Small intestine (tissue), 7 donors: ENCODE data around the gene NRG3. TPM values are rescaled to one million over a fixed set of nuclear protein-coding genes. Genes with fewer than 3 reads are reported as not detected.

Source experiments
- DNase-seq, 2 donors: peaks; one replicate each; pipeline versions ENCODE4 v3.0.0 to v3.0.0-alpha.2; 2013
- FAIRE-seq: peaks from 2 replicates; lab custom pipeline; 2012; peaks lifted over from hg19 to GRCh38; lab: Jason Lieb, UNC
- H3K27ac ChIP-seq, 3 donors: one replicate each; pipeline ENCODE4 v1.5.1; 2013; ENCODE audit warnings: low read length in 2 of 3, mild to moderate bottlenecking in 2 of 3, control low read depth in 1 of 3, inconsistent platforms in 1 of 3, low read depth in 1 of 3, moderate library complexity in 1 of 3
- H3K27me3 ChIP-seq, 3 donors: one replicate each; pipeline ENCODE4 v1.6.1; 2013; ENCODE audit warnings: low read length in 3 of 3, inconsistent platforms in 1 of 3; ENCODE audit not compliant: control insufficient read depth in 3 of 3, insufficient read depth in 3 of 3
- H3K36me3 ChIP-seq, 3 donors: one replicate each; pipeline ENCODE4 v1.6.1; 2013; ENCODE audit warnings: low read length in 3 of 3, inconsistent platforms in 1 of 3, low read depth in 1 of 3, mild to moderate bottlenecking in 1 of 3, moderate library complexity in 1 of 3; ENCODE audit not compliant: control insufficient read depth in 3 of 3, insufficient read depth in 2 of 3
- H3K4me1 ChIP-seq, 3 donors: one replicate each; pipeline ENCODE4 v1.6.1; 2013; ENCODE audit warnings: low read length in 2 of 3, inconsistent platforms in 1 of 3, low read depth in 1 of 3, mild to moderate bottlenecking in 1 of 3, moderate library complexity in 1 of 3; ENCODE audit not compliant: control insufficient read depth in 3 of 3, insufficient read depth in 2 of 3
- H3K4me3 ChIP-seq, 3 donors: one replicate each; pipeline ENCODE4 v1.5.1; 2013; ENCODE audit warnings: low read length in 3 of 3, control low read depth in 1 of 3, inconsistent platforms in 1 of 3, low read depth in 1 of 3, mild to moderate bottlenecking in 1 of 3, moderate library complexity in 1 of 3
- H3K9me3 ChIP-seq, 2 donors: one replicate each; pipeline ENCODE4 v1.6.1; 2013; ENCODE audit warnings: low read depth in 1 of 2, low read length in 1 of 2; ENCODE audit not compliant: control insufficient read depth in 2 of 2, insufficient read depth in 1 of 2
- WGBS, 3 donors: extraction: QIAGEN DNeasy Blood & Tissue Kit; methylation state at CpG; one replicate each; pipeline ENCODE4 v1.1.7; 2013; 5-methylcytosine and 5-hydroxymethylcytosine counted together
- polyA plus RNA-seq, 4 donors: library from polyadenylated mRNA; stranded (reverse) in 3 of 4; unstranded in 1 of 4; fragments of 200-250 nt in 3 of 4; fragments of 120-200 nt in 1 of 4; gene quantifications; one replicate each; pipeline versions ENCODE4 v1.2.1 to v1.2.3, GENCODE V29; 2013
- donor health status: healthy with polysubstance abuse.
- donor health status: control.
- donor health status: control.
- donor health status: Bipolar disorder and iron deficiency.
- donor health status: healthy.

Gene NRG3
- polyA plus RNA-seq, 4 donors, result 0.25 to 0.72 TPM; not detected in 2

- Histone ChIP-seq H3K27ac (no peak overlapping the region), H3K4me3 (no peak overlapping the region), H3K9me3 (no peaks in the 10 kb centered on the region), H3K27me3 (no peaks in the 10 kb centered on the region), H3K36me3 (no peaks in the 10 kb centered on the region), H3K4me1 (no peaks in the 10 kb centered on the region)
- DNase-seq (no peak), FAIRE-seq (no peak)
- WGBS, 3 donors, result 67 to 79% (median 75%) methylated on average over 5 of the region's 5 CpGs
Measured at GRCh38 chr10:81917666-81918065, 42.7 kb downstream of the NRG3 start.

- no peaks in the 10 kb centered on the region for H3K36me3 ChIP-seq
- no peaks in the 10 kb centered on the region for H3K4me1 ChIP-seq
- H3K9me3 ChIP-seq, result no peaks in the 10 kb centered on the region
- FAIRE-seq (no peak), DNase-seq (no peak)
- H3K27me3 ChIP-seq, result no peaks in the 10 kb centered on the region
- H3K4me3 ChIP-seq, result no peak overlapping the region
- no peak overlapping the region for H3K27ac ChIP-seq
- WGBS, 3 donors, result 6 to 62% (median 25%) methylated on average over 1 of the region's 1 CpG
Measured at GRCh38 chr10:81918766-81919165, 43.8 kb downstream of the NRG3 start.

- no peak for FAIRE-seq
- 57 to 68% (median 65%) methylated on average over 3 of the region's 3 CpGs for WGBS, 3 donors
- Histone ChIP-seq H3K27me3 (no peaks in the 10 kb centered on the region), H3K27ac (no peak overlapping the region), H3K4me3 (no peak overlapping the region), H3K36me3 (no peaks in the 10 kb centered on the region), H3K9me3 (no peaks in the 10 kb centered on the region), H3K4me1 (no peaks in the 10 kb centered on the region)
- peak in 1 of 2 donors; percentile 0 for DNase-seq
Measured at GRCh38 chr10:81920213-81920829, 45.3 kb downstream of the NRG3 start.

DNA sequence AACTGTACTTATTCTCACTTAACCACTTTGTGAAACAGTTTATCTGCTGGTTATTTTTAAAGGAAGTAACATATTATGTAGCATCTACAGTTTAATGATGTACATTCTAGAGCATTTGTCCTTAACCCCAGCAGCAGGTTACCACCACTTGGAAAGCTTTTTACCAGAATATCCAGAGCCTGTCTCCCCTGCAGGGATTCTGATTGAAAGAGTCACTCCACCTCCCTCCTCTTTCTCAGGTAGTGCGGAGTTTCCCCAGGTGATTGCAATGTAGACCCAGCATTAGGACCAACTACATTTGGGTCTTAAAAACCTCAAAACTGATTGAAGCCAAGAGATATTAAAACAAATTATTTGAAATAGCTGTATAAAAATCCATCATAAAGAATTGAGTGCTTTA is 53.1 kb downstream of the NRG3 start:
- no peak for FAIRE-seq
- no peaks in the 10 kb centered on the region for H3K36me3 ChIP-seq
- 93 to 100% (median 96%) methylated on average over 1 of the region's 1 CpG for WGBS, 3 donors

GRCh38 chr10:81943583-81943982 is 68.6 kb downstream of the NRG3 start:
- Histone ChIP-seq H3K4me1 (no peaks in the 10 kb centered on the region), H3K27me3 (no peaks in the 10 kb centered on the region), H3K36me3 (no peaks in the 10 kb centered on the region), H3K9me3 (no peaks in the 10 kb centered on the region), H3K4me3 (no peak overlapping the region), H3K27ac (no peak overlapping the region)
- FAIRE-seq (no peak), DNase-seq (no peak)
- 64 to 76% (median 69%) methylated on average over 2 of the region's 2 CpGs for WGBS, 3 donors

More for the DNA sequence above, 53.1 kb downstream of the NRG3 start:
- Histone ChIP-seq H3K4me3 (no peak overlapping the region), H3K9me3 (no peaks in the 10 kb centered on the region), H3K4me1 (no peaks in the 10 kb centered on the region), H3K27me3 (no peaks in the 10 kb centered on the region), H3K27ac (no peak overlapping the region)
- no peak for DNase-seq

GRCh38 chr10:81944609-81945008 is 69.6 kb downstream of the NRG3 start:
- H3K4me3 ChIP-seq, result no peak overlapping the region
- 66 to 83% (median 76%) methylated on average over 2 of the region's 2 CpGs for WGBS, 3 donors
- DNase-seq (no peak), FAIRE-seq (no peak)
- H3K4me1 ChIP-seq, result no peaks in the 10 kb centered on the region
- H3K36me3 ChIP-seq, result no peaks in the 10 kb centered on the region
- H3K27me3 ChIP-seq, result no peaks in the 10 kb centered on the region
- H3K9me3 ChIP-seq, result no peaks in the 10 kb centered on the region
- H3K27ac ChIP-seq, result no peak overlapping the region

DNA sequence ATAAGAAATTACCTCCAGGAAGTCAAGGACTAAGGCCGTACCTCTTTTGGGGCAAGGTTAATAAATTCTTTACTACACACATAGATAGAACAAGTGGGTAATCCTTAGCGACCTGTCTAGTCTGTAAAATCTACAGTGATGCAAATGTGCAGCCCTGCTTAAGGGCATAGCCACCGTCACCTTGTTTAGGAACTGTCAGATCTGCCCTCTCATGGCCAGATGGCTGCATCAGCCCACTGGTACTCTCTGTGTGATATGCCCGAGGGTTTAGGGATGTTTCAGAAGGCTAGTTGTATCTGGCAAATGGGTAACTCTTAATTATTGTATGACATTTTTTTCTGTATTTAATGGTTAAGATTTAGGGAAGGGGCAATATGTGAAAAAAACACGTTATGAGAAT is 74.3 kb downstream of the NRG3 start:
- no peak overlapping the region for H3K27ac ChIP-seq
- H3K4me3 ChIP-seq, result no peak overlapping the region
- H3K36me3 ChIP-seq, result no peaks in the 10 kb centered on the region
- H3K27me3 ChIP-seq, result no peaks in the 10 kb centered on the region
- DNase-seq, result no peak
- no peaks in the 10 kb centered on the region for H3K4me1 ChIP-seq
- peaks cover 0 to 2% of the 10 kb centered on the region in 2 donors for H3K9me3 ChIP-seq
- WGBS, 3 donors, result 53 to 73% (median 61%) methylated on average over 5 of the region's 5 CpGs
- no peak for FAIRE-seq

DNA sequence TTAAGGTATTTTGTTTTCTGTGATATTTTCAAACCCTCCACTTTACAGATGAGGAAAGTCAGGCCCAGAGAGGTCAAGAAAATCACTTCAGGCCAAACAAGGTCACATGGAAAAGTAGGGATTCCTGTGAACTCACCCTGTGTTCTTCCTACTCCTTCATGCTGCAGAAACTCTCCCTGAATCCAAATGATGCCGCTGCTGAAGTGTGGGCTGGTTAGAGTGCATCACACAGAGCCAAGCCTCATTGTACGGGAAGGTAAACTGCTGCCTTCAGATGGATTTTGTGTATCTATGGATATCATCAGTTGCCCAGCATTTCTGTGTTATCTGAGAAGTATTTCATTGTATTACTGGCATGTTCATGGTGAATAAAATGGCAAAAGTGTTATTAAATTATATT is 75.4 kb downstream of the NRG3 start:
- WGBS, 3 donors, result 73 to 80% (median 80%) methylated on average over 2 of the region's 2 CpGs
- Histone ChIP-seq H3K27me3 (no peaks in the 10 kb centered on the region), H3K4me3 (no peak overlapping the region), H3K27ac (no peak overlapping the region), H3K36me3 (no peaks in the 10 kb centered on the region), H3K4me1 (no peaks in the 10 kb centered on the region), H3K9me3 (peaks cover 0 to 2% of the 10 kb centered on the region in 2 donors)
- DNase-seq (no peak), FAIRE-seq (no peak)

DNA sequence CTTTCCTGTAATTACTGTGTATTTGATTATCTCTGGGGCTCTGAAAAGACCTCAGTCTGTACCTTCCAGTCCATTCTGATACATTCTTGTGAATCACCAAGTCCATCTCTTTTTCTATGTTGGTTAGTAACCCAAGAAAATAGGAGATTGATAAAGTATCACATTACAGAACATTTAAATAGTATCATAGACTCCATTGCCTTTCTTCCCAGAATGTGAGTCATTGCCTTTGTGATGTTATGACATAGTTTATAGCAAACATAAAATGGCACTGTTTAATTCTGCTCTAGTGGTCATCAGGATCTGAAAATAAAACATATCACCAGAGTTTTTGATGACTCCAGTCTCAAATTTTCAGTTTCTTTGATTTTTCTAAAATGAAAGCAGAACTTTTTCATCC is 78.4 kb downstream of the NRG3 start:
- no peak for DNase-seq
- Histone ChIP-seq H3K27me3 (no peaks in the 10 kb centered on the region), H3K4me3 (no peak overlapping the region), H3K36me3 (no peaks in the 10 kb centered on the region), H3K27ac (no peak overlapping the region), H3K4me1 (no peaks in the 10 kb centered on the region), H3K9me3 (peaks cover 0 to 2% of the 10 kb centered on the region in 2 donors)
- FAIRE-seq, result no peak
